Hepatocyte (in vitro differentiated cells): ENCODE results near the gene ZBTB7C.
"Not testable (repeated sequence)": the region's sequence is repeated elsewhere in the genome, so short reads cannot be mapped to it uniquely, and the experiment has no call there.

Experiments
- EZH2 ChIP-seq: fragments of 200-600 bp; sonication (generic); IDR thresholded peaks from 2 replicates; pipeline ENCODE4 v1.6.1; 2016; ENCODE audit warnings: antibody characterized with exemption, mild to moderate bottlenecking, borderline replicate concordance
- EZH2phosphoT487 ChIP-seq: fragments of 200-600 bp; sonication (generic); IDR thresholded peaks from one replicate; pipeline ENCODE4 v1.6.1; 2018; ENCODE audit warnings: antibody characterized with exemption, mild to moderate bottlenecking, low read depth, moderate library complexity; ENCODE audit not compliant: unreplicated experiment, severe bottlenecking
- TF ChIP-seq, protein P1 (sequence below): fragments of 200-600 bp; sonication (generic); IDR thresholded peaks from 2 replicates; pipeline ENCODE4 v1.5.1; 2016; ENCODE audit warnings: antibody characterized with exemption, mild to moderate bottlenecking; ENCODE audit not compliant: poor library complexity

DNA sequence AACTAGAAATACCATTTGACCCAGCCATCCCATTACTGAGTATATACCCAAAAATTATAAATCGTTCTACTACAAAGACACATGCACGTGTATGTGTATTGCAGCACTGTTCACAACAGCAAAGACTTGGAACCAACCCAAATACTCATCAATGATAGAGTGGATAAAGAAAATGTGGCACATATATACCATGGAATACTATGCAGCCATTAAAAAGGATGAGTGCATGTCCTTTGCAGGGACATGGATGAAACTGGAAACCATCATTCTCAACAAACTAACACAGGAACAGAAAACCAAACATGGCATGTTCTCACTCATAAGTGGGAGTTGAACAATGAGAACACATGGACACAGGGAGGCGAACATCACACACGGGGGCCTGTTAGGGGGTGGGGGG lies 25.2 kb upstream of the ZBTB7C start:
- TF ChIP-seq, protein P1, sequence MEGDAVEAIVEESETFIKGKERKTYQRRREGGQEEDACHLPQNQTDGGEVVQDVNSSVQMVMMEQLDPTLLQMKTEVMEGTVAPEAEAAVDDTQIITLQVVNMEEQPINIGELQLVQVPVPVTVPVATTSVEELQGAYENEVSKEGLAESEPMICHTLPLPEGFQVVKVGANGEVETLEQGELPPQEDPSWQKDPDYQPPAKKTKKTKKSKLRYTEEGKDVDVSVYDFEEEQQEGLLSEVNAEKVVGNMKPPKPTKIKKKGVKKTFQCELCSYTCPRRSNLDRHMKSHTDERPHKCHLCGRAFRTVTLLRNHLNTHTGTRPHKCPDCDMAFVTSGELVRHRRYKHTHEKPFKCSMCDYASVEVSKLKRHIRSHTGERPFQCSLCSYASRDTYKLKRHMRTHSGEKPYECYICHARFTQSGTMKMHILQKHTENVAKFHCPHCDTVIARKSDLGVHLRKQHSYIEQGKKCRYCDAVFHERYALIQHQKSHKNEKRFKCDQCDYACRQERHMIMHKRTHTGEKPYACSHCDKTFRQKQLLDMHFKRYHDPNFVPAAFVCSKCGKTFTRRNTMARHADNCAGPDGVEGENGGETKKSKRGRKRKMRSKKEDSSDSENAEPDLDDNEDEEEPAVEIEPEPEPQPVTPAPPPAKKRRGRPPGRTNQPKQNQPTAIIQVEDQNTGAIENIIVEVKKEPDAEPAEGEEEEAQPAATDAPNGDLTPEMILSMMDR: not testable (repeated sequence)
- not testable (repeated sequence) for TF ChIP-seq EZH2phosphoT487, EZH2
